HG02852 (cell line): ENCODE data around the gene OR10A6.

Source experiments
- ATAC-seq: cut with Tn5 transposase; IDR thresholded peaks from one replicate; pipeline ENCODE4 v1.9.1; 2021; ENCODE audit warnings: mild to moderate bottlenecking, moderate library complexity; ENCODE audit not compliant: unreplicated experiment

Gene OR10A6, protein sequence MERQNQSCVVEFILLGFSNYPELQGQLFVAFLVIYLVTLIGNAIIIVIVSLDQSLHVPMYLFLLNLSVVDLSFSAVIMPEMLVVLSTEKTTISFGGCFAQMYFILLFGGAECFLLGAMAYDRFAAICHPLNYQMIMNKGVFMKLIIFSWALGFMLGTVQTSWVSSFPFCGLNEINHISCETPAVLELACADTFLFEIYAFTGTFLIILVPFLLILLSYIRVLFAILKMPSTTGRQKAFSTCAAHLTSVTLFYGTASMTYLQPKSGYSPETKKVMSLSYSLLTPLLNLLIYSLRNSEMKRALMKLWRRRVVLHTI

DNA sequence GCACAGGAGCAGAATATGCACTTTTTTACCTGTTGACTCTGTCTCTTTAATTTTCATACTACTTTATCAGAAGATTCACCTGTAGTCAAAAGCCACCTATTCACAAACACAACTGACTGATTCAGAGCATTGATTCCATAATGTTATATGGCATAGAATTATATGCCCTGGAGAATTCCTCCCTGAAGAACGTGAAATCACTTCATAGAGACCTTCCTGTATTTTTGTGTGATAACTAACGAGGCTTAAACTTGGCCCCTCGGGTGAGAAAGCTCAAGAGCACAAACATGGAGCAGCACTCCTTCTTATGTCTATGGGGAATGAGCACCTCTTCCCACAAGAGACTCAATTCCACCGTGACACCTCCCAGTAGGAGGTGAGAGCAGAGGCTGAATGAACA is at the start of gene OR10A6:
OR10A6 (minus strand) TSS at position 101 of the 400 bp plus-strand sequence. CDS start 2,606 bp downstream, outside the sequence.
- no peak for ATAC-seq

DNA sequence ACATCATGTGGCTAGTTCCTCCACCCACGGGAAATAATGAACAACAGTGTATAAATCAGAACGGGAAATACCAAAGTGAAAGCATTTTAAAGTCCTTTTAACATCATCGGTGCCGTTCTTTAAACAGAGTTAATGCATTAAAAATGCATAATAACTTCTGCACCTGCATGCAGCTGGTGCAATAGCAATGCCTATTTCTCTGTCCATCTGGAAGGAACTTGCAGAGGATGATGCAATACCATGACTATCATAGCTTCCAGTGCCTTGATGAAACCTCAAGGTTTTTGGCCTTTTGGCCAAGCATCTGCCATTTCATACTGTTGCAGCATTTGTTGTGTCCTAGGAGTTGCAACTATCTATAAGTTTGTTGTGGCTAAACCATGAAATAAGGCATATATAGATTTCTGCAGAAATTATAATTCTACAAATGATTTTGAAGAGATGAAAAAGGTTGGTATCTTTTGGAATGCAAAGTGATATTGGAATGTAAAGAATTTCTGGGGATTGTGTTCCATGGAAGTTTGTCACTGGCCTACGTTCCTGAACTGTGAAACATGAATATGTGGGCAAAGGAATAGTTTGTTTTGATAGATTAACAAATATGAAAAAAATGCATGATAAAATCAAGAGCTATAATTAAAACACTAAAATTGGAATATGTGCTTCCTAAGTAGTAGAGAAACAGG is 46.3 kb upstream of the OR10A6 start:
- no peak for ATAC-seq

DNA sequence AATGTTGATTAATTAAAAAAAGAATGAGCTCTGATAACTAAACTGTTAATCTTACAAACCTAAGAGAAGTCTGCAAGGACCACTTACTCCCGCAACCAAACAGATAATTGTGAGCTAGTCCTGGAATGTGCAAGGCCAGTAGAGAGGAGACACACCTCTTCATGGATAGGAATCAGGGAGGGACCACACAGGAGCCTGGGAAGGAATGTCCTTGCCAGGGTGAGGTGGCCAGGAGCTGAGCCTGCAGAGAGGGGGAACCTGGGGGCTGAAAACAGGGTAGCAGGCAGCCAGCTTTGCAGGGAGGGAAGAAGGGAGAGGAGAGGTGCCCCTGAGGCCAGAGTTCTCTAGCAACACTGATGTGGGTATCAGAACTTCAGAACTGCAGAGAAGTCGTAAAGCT is 43.6 kb upstream of the OR10A6 start:
- ATAC-seq, result no peak

DNA sequence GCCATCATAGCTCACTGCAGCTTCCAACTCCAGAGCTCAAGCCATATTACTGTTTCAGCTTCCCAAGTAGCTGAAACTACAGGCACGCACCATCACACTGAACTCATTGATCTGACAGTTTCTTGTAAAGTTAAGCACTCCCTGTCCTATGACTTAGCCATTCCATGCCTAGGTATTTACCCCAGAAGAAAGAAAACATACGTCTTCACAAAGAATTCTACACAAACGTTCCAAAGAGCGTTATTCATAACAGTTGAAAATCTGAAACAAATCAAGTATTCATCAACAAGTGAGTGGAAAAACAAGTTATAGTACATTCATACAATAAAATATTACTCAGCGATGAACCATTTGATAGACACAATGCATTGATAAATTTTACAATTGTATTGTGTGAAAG is 41.9 kb upstream of the OR10A6 start:
- ATAC-seq, result no peak

DNA sequence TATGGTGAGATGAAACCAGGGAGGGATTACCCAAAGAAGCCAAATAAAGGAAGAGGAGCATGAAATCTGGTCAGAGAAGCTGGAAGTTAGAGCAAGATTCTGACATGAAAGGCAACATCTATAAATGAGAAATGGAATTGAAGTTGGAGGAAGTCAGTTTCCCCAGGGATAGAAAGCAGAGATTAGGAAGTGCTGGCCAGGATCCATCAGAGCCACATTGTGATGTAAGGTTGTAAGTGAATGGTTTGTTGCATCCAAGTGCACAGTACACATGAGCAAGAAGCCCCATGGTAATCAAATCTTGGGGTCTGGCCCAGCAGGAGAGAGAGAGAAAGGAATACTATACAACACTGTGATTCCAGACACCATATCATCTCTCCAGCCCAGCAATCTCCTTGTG is 40.8 kb upstream of the OR10A6 start:
- no peak for ATAC-seq

DNA sequence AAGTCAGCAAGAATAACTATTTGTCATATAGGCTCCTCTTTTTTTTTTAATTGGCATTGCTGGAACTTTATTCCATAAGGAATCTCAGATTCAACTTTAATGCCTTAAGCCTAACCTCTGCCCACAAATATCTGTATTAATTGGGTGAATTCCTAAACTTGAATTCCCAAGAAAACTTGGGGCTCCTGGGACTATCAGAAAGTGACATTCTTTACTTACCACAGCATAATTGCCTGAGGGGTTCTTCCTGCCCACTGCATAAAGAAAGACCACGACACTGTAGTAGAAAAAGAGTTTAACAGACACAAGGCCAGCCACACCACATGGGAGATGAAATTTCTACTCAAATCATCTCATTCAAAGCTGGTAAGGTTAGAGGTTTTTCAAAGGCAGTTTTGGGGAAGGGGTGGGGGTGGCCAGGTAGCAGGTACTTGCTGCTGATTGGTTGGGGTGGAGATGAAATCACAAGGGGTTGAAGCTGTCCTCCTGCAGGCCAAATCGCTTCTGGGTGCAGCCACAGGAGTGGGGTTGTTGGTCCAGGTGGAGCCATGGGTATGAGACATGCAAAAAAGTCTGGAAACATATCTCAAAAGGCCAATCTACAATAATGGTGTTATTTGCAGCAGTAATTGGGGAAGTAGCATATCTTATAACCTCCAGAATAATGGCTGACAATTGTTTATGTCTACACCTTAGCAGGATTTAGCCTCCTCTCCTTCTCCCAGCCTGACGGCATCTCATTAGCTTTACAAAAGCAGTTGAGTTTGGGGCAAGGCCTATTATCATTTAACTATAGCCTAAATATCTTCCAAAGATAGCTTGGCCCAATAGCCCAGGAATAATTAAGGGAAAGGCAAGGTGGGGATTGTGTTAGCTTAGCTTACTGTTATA is 38.9 kb upstream of the OR10A6 start:
- no peak for ATAC-seq

DNA sequence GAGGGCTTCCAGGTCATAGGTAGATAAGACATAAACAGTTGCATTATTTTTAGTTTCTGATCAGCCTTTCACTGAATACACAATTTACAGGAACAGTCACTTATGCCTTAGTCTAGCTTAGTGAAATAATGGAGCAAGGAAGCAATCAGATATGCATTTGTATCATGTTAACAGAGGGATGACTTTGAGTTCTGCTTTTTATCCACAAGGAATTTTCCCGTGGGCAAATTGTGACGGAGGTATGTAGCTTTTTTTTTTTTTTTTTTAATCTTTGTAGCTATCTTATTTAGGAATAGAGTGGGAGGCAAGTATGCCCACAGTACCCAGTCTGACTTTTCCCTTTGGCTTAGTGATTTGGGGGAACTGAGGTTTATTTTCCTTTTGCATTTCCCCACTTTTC is 37.6 kb upstream of the OR10A6 start:
- ATAC-seq, result no peak

DNA sequence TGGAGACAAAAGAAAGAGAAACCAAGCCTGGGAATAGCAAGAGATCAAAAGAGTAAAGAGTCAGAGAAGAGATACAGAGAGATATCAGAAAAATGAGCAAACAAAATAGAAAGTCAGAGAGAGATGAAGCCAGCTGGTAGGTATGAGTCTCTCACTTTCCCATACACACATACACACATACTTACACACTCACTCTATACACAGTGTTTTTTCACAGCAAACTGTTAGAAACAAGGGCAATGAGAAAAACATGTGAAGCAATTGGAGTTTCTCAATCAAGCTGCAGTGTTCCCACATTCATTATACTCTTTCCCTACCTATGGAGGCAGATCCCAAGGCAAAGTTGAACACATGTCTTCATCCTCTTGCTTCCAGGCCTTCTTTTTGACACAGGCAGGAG is 36.8 kb upstream of the OR10A6 start:
- no peak for ATAC-seq

DNA sequence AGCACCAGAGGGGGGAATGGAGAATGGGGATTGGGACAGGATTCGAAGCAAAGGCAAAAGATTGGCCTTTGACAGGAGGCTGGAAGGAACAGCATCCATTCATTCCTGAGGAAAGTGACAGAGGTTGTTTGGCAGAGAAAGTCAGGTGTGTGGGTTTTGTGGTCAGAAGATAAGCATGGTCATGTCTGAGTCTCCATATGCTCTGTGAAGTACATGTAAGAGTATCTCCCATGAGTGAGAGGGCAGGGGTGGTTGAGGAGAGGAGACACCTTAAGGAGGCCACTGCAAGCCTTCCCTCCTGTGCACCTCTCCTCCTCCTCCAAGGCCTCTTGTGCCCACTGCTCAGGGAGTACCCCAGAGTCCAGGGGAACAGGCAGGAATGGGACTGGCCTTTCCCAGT is 36.0 kb upstream of the OR10A6 start:
- ATAC-seq, result no peak

DNA sequence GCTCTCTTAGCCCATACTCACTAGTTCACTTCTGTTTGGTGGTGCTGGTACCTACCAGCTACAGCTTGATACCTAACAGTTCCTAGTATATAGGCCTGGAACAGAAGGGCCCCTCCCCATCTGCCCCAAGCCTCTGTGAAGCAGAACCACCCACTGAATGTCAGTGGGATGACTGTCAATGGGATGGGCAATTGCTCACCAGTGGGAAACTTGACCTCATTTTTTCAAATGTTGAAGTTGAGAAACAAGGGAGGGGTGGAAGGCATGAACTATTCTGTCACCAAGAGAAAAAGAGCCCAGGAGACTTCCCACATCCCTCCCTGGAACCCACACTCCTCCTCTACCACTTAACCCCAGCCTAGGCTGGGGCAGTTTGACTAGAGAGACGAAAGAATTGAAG is 34.3 kb upstream of the OR10A6 start, which contains the start of gene NLRP10:
NLRP10 (minus strand) TSS at position 62 of the 400 bp plus-strand sequence. CDS start 1,952 bp downstream, outside the sequence.
- ATAC-seq, result no peak

DNA sequence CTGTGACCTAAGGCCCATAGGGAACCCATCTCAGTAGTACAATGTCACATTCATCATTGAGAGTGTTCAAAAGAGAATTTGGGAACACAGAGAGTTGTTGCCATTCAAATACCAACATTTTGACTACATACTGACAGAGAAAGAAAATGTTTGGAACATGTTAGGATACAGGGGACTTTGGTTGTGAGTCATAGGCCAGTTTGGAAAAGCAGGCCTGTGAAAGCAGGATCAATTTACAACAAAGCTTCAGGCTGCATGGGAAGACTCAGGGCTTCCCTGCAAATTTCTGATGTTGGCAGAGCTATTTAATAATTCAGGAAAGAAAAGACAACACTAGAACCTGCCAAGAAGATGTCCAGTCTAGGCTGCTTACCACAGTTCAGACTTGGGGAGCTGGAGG is 33.8 kb upstream of the OR10A6 start:
- ATAC-seq, result no peak

DNA sequence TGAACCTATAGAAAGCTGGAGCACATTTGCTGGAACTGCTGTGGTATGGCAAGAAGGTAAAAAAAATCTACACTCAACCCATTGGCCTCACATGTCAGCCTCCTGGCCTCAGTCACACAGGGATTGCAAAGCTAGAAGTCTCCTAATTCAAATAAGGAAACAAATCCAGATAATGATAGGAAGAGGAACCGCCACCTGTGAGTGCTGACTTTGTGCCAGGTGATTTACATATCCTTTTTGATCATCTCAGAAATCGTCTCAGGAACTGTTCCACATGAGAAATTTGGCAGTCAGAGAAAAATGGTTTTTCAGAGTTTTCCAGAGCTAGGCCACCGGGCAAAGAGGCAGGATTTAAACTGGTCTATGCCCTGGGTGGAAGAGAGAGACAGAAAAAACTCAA is 33.2 kb upstream of the OR10A6 start:
- ATAC-seq, result no peak

DNA sequence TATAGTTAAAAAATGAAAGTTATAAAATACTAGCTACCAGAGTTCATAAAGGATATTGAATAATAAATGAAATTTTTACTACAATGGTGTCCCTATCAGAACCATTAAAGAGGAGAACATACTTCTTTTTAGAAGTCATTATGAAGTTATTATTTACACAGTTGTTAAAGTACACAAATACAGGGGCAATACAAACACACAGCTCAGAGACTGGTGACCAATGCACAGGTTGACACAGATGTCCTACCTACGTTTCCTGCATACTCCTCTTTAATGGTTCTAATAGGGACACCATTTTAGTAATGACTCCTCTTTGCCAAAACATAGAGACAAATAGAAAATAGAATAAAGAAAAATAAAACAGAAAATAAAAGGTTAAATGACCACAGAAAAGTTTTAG is 24.1 kb upstream of the OR10A6 start:
- no peak for ATAC-seq

DNA sequence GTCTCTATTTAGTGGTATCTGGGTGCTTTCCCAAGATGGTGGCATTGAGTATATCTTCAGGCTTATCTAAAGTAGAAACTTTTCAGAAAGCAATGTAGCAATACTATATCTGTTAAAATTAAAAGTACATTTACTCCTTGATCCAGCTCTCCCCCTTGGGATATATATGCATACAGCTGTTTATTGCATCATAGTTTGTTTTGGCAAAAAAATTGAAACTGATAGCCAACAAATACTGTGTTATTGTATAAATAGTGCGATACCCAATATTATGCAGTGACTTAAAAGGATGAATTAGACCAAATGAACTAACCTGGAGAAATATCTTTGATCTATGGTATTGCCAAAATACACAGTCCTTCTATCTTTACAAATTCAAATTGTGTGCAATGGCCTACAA is 18.9 kb upstream of the OR10A6 start:
- no peak for ATAC-seq

DNA sequence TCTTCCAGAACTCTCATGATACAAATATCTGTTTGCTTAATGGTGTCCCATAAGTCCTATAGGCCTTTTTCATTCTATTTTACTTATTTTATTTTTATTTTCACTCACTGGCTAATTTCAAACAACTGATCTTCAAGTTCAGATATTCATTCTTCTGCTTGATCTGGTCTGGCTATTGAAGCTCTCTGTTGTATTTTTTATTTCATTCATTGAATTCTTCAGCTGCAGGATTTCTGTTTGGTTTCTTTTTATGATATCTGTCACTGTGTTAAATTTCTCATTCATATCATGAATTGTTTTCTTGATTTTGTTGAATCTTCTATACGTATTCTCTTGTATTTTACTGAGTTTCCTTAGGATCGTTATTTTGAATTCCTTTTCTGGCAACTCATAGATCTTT is 13.1 kb upstream of the OR10A6 start:
- no peak for ATAC-seq

DNA sequence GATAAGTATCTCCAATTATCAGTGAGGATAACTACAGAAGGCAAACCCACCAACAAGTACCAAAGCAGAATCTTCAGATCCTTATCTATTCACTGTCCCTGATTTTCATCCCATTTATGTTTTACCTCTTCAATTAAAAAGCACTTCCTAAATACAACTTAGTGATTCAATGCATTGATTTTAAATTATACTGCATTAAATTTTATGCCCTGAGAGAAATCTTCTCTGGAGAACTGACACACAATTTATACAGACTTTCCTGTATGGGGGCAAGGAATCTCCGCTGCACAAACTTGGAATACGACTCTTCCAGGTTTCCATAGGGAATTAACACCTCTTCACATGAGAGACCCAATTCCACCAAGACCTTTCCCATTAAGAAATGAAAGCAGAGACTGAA is 10.5 kb upstream of the OR10A6 start, which contains the start of gene OR10A3:
OR10A3 (minus strand) TSS at position 101 of the 400 bp plus-strand sequence. CDS start 2,188 bp downstream, outside the sequence.
- ATAC-seq, result no peak

DNA sequence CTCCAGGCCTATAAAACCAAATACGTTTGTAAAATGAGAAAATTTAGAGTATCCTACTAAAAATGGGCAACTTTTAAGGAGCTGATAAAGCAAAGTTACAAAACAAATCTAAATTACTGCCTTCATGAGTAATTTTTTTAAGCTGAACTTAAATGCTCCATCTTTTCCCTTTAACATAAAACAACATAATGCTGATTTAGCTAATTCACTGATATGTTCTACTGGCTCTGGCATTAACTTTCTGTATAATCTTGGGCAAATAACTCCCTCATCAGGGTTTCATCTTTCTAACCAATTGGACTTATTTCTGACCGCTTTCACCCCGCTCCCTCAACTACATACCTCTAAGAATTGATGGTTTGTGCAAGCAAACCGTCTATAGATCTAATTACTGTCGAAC is 10.1 kb upstream of the OR10A6 start:
- ATAC-seq, result no peak

DNA sequence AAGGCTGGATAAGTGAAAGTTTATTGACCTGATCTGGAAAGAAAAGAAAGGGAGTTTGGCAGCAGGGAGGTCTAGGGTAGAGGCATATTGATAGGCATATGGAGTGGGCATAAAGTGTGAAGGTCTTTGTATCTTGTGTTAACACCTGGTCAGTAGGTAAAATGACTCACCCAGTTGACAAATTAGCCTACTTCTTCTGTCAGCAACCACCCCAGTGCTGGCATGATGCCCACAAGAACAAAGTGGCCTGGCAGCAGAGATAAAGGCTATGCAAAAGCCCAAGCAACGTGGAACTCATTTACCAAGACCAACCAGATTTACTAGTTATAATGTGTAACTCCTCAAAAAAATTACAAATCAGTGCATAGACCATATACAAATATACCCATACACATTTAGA is 5.5 kb upstream of the OR10A6 start:
- ATAC-seq, result no peak

DNA sequence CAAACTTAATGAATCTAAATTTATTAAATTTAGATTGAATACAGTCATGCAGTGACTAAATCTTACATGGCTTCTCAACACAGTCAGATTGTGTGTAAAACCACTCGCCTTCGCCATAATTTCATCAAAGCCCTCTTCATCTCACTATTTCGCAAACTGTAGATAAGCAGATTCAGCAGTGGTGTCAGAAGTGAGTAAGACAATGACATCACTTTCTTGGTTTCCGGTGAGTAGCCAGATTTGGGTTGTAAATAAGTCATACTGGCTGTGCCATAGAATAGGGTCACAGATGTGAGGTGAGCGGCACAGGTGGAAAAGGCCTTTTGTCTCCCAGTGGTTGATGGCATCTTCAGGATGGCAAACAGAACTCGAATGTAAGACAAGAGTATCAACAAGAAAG is 3.4 kb downstream of the OR10A6 start:
- ATAC-seq, result no peak

DNA sequence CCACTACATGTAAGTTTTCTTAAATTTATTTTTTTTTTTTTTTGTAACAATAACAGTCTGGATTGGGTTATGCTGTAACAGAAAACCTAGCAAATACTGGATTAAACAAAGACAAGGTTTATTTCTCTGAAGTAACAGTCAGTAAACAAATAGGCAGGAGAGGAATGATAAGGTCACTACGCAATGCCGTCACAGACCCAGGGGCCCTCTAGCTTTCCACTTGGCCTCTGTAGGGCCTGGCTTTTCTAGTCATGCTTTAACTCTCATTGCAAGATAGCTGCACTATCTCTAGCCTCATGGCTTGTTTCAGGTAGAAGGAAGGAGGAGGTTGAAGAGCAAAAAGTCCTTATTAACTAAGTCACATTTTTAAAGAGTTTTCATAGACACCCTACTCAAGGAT is 6.5 kb downstream of the OR10A6 start:
- ATAC-seq, result no peak

DNA sequence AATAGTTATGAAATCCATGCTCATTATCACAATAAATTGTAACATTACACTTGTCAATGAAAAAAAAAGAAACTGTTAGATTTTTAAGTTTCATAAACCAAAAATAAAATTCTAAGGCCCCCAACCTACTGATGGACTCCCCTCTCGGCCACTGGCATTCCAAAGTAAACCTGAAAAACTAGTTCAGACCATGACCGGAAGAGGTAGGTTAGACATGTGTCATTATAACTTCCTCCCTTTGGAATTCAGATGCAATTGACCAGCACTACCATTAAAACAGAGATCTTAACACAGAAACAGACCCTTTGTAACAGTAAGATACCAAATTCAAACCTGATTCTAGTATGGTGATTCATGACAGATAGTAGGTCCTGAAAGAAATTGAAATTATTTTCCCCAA is 12.9 kb downstream of the OR10A6 start:
- ATAC-seq, result no peak
